Fibroblast of skin of abdomen (primary cell): ENCODE measurements around the gene CD163L1.
A peak's percentile ranks its signal among the peaks of the same experiment; 100 is the strongest.
"Not testable (repeated sequence)": the region's sequence is repeated elsewhere in the genome, so short reads cannot be mapped to it uniquely, and the experiment has no call there.

Source experiments
- DNase-seq: peaks from one replicate; pipeline ENCODE4 v3.0.0-alpha.2; 2013

CD163L1 gene

DNA sequence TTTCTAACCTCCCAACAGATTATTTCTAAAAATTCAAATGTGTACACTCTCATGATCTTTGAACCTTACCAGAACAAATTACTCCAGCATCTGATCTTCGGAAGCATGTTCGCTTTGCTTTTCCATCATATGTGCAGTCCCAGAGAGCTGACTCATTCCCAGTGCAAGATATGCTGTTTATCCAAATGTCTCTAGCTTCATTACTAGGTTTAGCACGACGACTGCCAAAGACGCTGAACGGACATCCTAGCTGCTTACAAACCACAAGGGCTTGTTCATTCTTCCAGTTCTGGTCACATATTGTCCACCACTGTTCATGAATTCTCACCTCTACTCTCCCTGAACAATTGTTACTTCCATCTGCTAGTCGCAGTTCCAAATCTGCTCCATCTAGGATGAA lies 40.5 kb downstream of the CD163L1 start:
- no peak for DNase-seq

DNA sequence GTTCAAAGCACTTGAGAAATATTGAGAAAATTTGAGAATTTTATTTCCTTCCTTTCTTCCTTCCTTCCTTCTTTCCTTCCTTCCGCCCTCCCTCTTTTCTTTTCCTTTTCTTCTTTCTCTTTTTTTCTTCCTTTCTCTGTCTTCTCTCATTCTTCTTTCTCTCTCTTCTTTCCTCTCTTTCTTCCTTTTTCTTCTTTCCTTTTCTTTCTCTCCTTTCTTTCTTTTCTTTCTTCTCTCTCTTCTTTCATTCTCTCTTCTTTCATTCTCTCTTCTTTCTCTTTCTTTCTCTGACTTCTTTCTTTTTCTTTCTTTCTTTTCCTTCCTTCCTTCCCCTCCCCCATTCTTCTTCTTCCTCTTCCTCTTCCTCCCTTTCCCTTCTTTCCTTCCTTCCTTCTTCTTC lies 44.9 kb downstream of the CD163L1 start:
- DNase-seq = no peak

DNA sequence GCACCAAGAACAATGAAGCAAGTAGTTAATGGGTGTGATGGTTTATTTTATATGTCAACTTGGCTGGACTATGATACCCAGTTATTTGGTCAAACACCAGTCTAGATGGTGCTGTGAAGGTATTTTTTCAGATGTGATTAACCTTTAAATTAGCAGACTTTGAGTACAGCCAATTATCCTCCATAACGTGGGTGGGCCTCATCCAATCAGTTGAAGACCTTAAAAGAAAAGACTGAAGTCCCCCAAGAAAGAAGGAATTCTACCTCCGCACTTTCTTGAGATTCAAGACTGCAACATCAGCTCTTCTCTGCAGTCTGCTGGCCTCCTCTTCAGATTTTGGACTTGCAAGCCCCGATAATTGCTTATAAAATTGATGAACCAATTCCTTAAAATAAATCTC lies 47.5 kb downstream of the CD163L1 start:
- DNase-seq = no peak

DNA sequence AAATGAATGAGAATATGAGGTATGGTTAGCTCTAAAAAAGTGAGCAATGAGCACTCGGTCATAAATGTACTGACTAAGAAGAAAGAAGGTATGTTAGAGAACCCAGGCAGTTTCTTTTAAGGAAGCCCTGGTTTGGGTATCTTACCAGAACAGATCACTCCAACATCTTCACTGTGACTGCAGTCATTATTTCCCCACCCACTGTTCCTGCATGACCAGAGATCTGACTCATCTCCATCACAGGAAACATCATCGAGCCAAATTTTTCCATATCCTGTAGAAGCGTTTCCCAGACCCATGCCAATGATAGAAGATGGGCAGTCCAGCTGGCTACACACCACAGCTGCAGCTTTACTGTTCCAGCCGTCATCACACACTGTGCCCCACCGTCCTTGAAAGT lies 48.0 kb downstream of the CD163L1 start:
- no peak for DNase-seq

DNA sequence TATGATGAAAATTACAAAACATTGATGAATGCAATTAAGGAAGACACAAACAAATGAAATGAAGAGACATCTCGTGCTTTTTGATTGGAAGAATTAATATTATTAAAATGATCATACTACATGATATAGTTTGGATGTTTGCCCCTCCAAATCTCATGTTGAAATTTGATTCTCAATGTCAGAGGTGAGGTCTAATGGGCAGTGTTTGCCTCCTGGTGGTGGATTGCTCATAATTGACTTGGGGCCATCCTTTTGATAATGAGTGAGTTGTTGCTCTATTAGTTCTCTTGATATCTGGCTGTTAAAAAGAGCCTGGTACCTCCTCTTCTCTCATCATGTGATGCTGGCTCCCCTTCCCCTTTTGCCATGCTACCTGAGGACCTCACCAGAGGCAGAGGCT lies 56.7 kb downstream of the CD163L1 start:
- no peak for DNase-seq

DNA sequence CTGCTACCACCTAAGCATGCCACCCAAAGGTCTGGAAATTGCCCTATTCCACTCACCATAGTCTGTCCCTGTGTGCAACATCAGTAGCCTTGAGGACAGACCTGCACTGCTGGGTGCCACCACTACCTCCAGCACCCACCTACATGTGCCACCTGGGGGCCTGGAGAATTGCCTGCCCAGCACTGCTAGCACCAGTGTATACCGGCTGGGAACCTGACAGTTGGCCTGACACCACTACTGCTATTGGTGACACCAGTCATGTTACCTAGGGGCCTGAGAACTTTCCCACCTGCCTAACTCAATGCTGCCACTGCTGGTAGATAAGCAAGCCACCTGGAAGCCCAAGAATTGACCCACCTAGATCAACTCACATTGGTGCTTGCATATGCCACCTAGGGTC lies 60.8 kb downstream of the CD163L1 start:
- DNase-seq = no peak

DNA sequence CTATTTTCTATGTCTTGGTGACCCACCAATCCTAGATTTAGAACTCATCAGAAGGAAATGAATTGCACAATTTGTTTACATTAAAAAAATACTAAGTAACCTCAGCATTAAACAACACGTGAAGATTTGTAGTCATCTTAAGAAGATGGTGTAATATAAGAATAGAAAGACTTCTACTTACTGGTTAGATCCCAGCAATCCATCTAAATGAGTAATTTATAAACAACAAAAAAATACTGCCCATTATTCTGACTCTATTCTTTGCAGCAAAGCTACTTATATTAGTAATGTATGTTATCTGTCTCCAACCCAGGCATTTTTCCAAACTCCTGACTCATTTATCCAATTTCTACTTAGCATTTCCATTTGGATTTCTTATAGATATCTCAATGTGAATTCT lies 67.8 kb downstream of the CD163L1 start:
- DNase-seq = peak; percentile 68

DNA sequence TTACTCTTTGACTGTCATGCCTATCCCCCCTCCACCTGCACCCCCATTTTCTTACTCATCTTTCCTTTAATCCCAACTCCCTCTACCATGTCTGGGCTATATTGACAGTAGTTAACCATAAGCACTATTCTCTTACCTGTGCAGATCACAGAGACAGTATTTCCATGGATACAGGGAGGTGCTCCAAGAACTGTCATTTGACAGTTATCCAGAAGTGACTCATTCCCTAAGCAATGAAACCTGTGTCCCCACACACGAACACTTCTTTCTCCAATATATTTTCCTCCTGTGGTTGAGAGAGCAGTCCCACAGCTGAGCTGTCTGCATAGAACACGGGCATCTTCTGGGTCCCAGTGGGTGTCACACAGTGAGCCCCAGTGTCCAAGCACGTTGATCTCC lies 68.8 kb downstream of the CD163L1 start:
- no peak for DNase-seq

DNA sequence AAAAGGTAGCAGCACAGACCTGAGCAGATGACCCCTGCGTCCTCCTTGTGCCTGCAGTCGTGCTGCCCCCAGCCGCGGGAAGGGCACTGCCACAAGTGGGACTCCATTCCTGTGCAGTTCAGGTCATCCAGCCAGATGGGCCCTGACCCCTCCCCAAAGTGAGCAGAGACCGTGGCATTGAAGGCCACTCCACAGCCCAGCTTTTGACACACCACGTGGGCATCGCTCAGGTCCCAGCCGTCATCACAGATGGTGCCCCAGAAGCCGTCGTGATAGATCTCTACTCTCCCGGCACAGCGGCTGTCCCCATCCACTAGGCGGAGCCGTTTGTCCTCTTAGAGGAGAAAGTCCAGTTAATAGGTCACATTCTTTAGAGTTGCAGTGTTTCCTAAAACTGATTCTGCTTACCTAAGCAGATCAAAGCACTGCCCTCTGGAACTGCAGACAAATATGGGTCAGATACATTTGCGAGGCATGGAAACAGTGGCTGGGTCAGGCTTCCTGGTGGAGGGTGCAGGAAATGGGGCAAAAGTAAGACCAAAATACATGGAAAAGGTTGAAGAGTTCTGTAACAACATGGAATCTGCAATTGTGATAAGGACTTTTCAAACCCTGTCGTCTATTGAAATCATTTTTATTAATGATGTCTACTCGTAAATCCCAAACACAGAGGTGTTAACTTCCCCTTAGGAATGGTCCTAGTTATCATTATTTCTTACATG lies 69.4 kb downstream of the CD163L1 start:
- DNase-seq = peak; percentile 44

DNA sequence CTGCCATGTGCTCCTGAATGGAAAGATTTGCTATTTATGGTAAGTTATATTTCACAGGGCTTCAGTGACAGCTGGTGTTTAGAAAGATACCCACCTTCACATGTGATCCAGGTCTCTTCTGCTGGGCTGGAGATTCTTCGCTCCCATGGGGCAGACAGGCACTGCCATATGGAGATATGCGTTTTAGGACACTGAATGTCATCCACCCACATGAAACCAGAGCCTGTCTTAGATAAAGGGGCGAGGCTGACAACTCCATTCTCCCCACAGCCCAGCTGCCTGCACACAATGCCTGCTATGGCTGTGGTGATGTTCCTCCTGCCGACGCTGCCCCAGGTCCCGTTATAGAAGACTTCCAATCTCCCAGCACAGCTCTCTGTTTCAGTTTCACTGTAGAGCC lies 70.7 kb downstream of the CD163L1 start:
- no peak for DNase-seq

DNA sequence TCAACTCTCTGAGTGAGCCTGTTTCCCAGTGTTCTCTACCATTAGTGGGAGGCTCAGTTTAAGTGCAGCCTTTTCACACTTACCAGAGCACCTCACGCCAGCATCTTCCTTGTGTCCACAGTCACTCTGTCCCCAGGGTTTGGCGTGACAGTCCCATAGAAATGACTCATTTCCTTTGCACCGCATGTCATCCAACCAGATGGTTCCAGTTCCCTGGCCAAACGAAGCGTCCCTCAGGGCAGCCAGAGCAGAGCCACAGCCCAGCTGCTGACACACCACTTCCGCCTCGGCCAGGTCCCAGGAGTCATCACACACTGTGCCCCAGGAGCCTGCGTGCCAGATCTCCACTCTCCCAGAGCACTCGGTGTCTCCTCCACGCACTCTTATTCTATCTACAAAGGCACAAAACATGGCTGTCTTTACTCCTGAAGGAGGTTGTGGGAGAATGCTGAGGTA lies 74.7 kb downstream of the CD163L1 start:
- DNase-seq = no peak

DNA sequence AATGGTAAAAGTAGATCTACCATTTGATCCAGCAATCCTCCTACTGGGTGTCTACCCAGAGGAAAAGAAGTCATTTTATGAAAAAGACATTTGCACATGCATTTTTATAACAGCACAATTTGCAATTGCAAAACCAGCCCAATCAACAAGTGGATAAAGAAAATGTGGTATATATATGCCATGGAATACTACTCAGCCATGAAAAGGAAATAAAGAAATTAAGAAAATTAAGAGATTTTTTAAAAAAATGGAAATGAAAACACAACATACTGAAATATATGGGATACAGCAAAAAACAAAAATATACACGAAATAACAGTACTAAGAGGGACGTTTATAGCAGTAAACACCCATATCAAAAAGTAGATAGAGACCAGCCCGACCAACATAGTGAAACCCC lies 81.2 kb downstream of the CD163L1 start:
- no peak for DNase-seq

DNA sequence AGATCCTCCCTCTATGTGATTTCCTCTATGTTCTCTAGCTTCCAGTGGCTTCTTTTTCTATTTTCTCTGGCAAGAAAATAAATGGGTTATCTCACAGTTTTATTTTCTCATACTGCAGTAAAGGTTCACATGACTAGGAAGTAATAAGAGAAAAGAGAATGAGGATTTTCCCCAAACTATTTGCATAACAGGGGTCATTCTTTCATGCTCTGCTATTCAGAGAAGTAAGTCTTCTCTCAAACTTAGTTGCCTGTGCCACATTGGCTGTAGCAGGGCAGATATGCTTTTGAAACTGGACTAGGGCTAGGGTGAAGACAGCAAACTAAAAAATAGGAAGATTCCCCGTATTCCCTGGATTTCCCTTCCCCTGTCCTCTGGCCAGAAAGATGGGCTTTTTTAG lies 82.7 kb downstream of the CD163L1 start:
- DNase-seq = no peak

DNA sequence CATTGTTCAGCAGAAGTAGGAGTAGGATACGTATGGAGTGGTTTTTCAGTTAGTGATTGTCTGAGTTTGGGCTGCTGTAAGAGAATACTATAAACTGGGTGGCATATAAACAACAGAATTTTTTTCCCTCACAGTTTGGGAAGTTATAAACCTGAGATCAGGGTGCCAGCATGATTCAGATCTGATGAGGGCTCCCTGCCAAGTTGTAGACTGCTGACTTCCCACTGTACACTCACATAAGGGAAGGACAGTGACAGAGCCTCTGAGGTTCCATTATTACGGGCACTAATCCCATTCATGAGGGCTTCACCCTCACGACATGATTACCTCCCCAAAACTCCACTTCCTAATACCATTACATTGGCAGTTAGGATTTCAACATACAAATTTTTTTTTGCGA lies 89.4 kb downstream of the CD163L1 start:
- no peak for DNase-seq

DNA sequence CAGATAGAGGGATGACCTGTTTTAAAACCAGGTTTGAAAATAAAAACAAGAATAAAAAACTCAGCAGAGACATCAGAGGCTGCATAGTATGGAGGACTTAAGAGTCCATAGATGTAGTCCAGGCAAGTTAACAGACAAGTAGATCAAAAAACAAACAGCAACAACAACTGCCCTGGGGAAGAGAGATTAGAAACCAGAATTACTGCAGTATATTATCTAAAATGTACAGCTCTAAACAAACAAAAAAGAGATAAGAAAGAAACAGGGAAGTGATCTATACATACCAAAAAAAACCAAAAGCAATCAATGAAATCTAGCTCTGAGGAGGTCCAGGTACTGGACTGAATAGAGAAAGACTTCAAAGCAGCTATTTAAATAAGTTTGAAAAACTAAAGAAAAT lies 91.3 kb downstream of the CD163L1 start:
- DNase-seq = no peak

DNA sequence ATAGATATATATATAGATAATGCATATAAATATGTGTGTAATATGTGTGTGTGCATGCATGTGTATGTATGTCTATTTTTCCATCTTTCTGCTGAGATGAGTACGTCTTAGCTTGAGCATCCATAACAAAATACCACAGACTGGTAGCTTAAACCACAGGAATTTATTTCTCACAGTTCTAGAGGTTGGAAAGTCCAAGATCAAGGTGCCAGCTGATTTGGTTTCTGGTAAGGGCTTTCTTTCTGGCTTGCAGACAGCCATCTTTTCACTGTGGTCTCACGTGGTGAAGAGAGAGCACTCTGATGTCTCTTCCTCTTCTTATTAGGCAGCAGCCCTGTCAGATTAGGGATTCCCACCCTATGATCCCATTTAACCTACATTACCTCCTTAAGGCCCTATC lies 92.8 kb downstream of the CD163L1 start:
- DNase-seq = no peak

DNA sequence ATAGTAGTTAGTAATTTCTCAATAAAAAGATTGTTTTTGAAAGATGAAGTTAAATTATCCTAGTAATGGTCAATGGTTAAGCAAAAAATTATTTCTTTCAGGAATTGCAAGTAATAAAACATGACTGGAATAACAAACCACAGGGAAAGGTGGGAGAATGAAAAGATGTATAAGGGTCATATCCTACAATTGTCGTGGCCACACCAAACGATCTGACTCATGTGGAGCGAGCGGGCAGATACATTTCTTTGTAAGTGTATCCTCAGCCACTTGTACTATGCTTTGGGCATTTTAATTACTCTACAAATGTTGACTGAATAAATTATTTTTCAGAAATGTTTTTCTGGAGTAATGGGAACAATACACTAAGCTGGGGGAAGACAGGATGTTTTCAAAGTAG lies 94.5 kb downstream of the CD163L1 start:
- no peak for DNase-seq

DNA sequence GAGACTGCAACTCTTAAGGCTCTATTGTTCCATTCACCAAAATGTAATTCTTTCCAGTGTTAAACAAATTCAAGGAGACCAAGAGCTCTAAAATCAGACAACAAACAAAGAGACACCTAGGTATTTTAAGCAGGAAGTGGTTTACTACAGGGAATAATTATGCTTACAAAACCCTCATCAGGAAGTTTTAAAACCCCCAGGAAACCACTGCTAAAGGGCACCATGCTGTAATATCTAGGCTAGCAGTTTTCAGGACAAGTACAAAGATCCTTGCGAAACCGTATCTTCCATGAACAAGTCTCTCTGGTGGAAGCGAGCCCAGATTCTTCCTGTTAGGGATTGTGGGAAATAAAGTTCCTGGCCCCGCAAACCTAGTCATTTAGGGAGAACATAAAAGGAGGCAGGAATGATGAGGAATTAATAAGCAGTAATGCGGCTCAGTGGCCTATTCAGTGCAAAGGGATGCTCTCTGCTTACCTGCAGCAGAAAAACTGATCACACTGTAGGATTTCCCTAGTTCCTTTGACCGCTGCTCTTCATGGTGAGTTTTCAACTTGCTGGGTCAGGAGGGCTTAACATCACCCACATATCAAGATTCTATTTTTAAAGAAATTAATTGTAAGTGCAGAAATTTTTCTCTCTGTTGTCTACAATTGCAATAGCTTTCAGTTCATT lies 97.3 kb downstream of the CD163L1 start:
- DNase-seq = no peak

DNA sequence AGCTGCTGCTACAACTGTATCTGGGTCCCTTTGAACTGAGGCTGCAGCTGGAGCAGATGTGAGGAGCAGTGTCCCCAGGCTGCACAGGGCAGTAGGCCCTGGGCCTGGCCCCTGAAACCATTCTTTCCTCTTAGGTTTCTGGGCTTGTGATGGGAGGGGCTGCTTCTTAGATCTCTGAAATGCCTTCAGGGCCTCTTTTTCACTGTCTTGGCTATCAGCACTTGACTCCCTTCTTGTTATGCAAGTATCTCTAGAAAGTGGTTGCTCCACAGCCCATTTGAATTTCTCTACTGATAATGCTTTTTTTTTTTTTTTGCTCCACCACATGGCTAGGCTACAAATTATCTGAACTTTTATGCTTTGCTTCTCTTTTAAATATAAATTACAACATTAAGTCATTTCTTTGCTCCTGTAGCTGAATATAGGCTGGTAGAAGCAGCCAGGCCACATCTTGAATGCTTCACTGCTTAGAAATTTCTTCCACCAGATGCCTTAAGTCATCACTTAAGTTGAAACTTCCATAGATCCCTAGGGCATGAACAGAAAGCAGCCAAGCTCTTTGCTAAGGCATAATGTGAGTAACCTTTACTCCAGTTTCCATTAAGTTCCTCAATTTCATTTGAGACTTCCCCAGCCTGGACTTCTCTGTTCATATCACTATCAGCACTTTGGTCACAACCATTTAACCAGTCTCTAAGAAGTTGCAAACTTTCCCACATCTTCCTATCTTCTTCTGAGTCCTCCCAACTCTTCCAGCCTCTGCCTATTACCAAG lies 98.9 kb downstream of the CD163L1 start:
- no peak for DNase-seq

DNA sequence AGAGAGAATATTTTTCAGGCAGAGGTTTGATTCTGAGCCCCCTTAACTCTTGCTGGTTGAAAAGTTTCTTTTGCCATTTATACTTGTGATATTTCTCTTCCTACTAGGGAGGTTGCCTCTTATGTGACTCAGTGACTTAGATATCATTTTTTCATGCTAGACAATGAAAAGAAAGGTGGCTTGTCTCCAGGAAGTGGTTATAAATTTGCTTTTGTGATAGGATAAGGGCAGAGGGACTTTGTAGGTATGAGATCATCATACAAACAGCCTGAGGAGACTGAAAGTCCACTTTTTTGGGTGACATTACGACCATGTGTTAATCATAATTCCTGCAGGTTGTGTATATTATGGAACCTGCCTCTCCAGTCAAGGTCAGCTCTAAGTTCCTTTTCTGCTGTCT lies 104.3 kb downstream of the CD163L1 start:
- no peak for DNase-seq

DNA sequence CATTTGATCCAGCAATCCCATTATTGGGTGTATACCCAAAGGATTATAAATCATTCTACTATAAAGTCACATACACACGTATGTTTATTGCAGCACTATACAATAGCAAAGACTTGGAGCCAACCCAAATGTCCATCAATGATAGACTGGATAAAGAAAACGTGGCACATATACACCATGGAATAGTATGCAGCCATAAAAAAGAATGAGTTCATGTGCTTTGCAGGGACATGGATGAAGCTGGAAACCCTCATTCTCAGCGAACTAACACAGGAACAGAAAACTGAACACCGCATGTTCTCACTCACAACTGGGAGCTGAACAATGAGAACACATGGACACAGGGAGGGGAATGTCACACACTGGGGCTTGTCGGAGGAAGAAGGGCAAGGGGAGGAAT lies 106.2 kb downstream of the CD163L1 start:
- not testable (repeated sequence) for DNase-seq

DNA sequence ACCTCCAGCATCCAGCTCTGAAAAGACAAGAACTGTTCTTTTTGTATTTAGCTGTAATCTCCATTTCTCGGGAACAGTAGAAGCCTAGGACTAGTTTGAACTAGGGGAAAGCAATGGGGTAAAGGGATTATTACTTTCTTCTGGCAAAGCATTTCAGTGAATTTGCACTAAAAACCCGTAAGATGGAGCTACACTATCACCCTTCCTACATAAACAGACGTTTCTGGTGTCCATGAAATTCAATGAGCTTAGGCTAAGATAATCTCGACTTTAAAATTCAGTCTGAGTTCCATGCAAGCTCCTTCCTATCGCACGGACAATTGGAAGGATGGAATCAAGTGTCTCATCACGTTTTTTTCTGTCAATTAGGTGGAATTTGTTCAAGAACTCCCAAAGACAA lies 116.0 kb downstream of the CD163L1 start:
- DNase-seq = no peak

DNA sequence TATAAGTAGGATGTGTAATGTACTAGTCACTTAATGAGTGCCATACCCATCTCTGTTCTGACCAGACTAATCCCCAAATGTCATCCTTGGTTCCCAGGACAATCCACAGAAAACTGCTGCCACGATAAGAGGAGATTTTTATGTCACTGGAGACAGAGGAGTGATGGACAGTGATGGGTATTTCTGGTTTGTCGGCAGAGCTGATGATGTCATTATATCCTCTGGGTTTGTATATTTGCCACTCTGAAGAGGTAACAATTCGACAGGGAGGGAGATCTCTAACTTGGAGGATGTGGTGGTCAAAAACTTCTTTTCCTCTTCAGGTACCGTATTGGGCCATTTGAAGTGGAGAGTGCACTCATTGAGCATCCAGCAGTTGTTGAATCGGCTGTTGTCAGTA lies 119.8 kb downstream of the CD163L1 start:
- DNase-seq = no peak

DNA sequence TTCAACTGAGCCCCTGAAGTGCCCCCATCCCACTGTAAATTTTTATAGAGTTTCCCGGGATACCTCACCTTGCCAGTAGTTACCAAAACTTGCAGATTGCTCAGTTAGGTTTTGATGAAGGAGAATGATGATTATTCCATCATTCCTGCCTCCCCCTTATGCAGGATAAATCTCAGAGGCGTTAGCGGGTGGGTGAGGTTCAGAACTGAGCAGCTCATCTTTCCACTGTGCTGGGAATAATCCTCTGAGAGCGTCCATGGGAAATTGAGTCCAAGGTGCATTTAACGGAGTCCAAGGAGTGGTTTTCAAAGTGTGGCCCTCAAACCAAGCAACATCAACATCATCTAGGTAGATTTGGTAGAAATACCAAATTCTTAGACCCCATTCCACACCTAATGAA lies 121.4 kb downstream of the CD163L1 start:
- no peak for DNase-seq
